Progenitor cell of endocrine pancreas (in vitro differentiated cells): ENCODE measurements around the gene GAS2L1. TPM values are rescaled to one million over a fixed set of nuclear protein-coding genes. Genes with fewer than 3 reads are reported as not detected.

Experiments
- DNase-seq: peaks from one replicate; pipeline ENCODE4 v3.0.0; 2021; ENCODE audit warnings: low spot score; ENCODE audit not compliant: unreplicated experiment
- H3K27ac Mint-ChIP-seq: 2 replicates; pipeline ENCODE4 v1.8.0; 2021; ENCODE audit warnings: mild to moderate bottlenecking, moderate library complexity, mixed read lengths
- H3K27me3 Mint-ChIP-seq: 2 replicates; pipeline ENCODE4 v1.8.0; 2021; ENCODE audit warnings: mixed read lengths
- H3K36me3 Mint-ChIP-seq: 2 replicates; pipeline ENCODE4 v1.8.0; 2022; ENCODE audit warnings: mixed read lengths; ENCODE audit not compliant: insufficient read depth
- H3K4me1 Mint-ChIP-seq: 2 replicates; pipeline ENCODE4 v1.8.0; 2021; ENCODE audit warnings: low read depth, mixed read lengths
- H3K4me3 Mint-ChIP-seq: 2 replicates; pipeline ENCODE4 v1.8.0; 2021; ENCODE audit warnings: low read depth, mild to moderate bottlenecking, moderate library complexity, mixed read lengths
- H3K9me3 Mint-ChIP-seq: 2 replicates; pipeline ENCODE4 v1.8.0; 2021; ENCODE audit warnings: low read depth, mixed read lengths
- total RNA-seq: library from RNA; stranded (reverse); gene quantifications from 2 replicates; pipeline ENCODE4 v1.2.1, GENCODE V29; 2021
- TF ChIP-seq, protein P1 (sequence below): fragments of 200-600 bp; sonication (generic); IDR thresholded peaks from one replicate; pipeline ENCODE4 v1.5.0; 2021; ENCODE audit warnings: antibody characterized with exemption, mild to moderate bottlenecking; ENCODE audit not compliant: unreplicated experiment

The GAS2L1 gene
- total RNA-seq, 1 donor from 2014 or later, result 11.5 TPM

DNA sequence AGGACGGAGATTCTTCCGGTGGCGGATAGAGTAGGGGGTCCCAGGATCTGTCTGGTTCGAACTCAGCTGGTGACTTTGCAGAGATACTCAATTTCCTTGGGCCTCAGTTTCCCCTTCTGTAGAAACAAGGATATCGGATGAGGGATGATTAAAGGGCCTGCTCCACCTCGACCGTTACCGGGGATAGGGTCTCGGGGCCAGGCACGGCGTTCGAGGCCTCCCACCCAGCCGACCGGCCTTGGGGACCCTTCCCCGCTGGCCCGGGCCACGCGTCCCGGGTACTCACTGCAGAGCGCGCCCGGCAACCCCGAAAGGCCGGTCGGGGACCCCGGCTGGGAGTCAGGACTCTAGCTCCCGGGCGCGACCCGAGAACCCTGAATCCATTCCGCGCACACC lies 39.0 kb upstream of the GAS2L1 start:
- Mint-ChIP-seq H3K9me3 (no peaks in the 10 kb centered on the region), H3K36me3 (peaks cover 18% of the 10 kb centered on the region), H3K4me1 (peaks cover 40% of the 10 kb centered on the region), H3K27ac (peak overlapping the region; percentile 100), H3K27me3 (no peaks in the 10 kb centered on the region), H3K4me3 (peak overlapping the region; percentile 86)
- DNase-seq, result no peak
- TF ChIP-seq, protein P1, sequence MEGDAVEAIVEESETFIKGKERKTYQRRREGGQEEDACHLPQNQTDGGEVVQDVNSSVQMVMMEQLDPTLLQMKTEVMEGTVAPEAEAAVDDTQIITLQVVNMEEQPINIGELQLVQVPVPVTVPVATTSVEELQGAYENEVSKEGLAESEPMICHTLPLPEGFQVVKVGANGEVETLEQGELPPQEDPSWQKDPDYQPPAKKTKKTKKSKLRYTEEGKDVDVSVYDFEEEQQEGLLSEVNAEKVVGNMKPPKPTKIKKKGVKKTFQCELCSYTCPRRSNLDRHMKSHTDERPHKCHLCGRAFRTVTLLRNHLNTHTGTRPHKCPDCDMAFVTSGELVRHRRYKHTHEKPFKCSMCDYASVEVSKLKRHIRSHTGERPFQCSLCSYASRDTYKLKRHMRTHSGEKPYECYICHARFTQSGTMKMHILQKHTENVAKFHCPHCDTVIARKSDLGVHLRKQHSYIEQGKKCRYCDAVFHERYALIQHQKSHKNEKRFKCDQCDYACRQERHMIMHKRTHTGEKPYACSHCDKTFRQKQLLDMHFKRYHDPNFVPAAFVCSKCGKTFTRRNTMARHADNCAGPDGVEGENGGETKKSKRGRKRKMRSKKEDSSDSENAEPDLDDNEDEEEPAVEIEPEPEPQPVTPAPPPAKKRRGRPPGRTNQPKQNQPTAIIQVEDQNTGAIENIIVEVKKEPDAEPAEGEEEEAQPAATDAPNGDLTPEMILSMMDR, result no peak

- peak within 1 kb of the TSS; percentile 86 for H3K4me3 Mint-ChIP-seq
- no peaks in the 10 kb centered on the region for H3K27me3 Mint-ChIP-seq
Measured at GRCh38 chr22:29267858-29268510, 38.5 kb upstream of the GAS2L1 start, which contains the start of the genes EWSR1 and RHBDD3. Gene EWSR1 (plus strand): TSS chr22:29268268. CDS start chr22:29268337, 69 bp downstream. Gene RHBDD3 (minus strand): TSS chr22:29267981. CDS start chr22:29265626, 2,355 bp downstream.

DNA sequence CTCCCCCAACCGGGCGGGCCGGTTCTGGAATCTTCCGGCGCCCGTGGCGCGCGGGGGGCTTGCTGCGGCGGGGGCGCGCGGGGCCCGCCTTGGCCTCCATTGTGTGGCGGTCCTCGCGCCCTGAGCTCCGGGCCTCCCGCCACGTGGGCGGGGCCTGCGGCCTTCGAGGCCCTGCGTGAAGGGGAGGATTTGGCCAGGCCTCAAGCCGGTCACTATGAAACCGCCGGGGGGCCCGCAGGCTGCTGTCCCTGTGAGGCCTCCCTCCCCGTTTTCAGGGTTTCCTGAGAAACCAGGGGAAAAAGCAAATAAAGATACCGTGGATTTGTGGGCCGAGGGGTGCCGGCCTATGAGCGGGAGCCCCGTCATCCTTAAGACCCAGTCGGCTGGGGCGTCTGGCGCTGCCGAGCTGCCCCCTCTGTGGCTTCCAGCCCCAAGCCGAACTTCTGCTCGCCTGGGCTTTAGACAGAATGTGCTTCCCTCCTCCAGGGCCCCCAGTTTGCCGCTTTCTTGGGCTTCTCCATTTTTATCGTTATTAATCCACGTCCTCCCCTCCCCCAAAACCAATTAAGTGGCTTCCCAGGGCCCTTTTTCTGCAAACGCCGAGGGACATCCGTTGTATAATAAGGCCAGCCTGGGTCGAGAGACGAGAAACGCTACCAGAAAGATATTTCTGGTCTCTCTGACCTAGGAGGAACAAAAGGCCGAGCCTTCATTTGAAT lies 37.8 kb upstream of the GAS2L1 start:
- TF ChIP-seq, protein P1, result no peak
- H3K36me3 Mint-ChIP-seq, result peaks cover 24% of the 10 kb centered on the region
- H3K27me3 Mint-ChIP-seq, result no peaks in the 10 kb centered on the region
- no peaks in the 10 kb centered on the region for H3K9me3 Mint-ChIP-seq
- peaks cover 47% of the 10 kb centered on the region for H3K4me1 Mint-ChIP-seq
- peak overlapping the region; percentile 86 for H3K4me3 Mint-ChIP-seq
- peak; percentile 53 for DNase-seq
- H3K27ac Mint-ChIP-seq, result peak overlapping the region; percentile 100

More at GRCh38 chr22:29267858-29268510, 38.5 kb upstream of the GAS2L1 start, which contains the start of the genes EWSR1 and RHBDD3:
- Mint-ChIP-seq H3K4me1 (peaks cover 41% of the 10 kb centered on the region), H3K9me3 (no peaks in the 10 kb centered on the region), H3K36me3 (peaks cover 18% of the 10 kb centered on the region), H3K27ac (peak within 1 kb of the TSS; percentile 100)
- TF ChIP-seq, protein P1, result no peak
- DNase-seq, result peak; percentile 97

GRCh38 chr22:29269230-29269604 lies 37.2 kb upstream of the GAS2L1 start:
- TF ChIP-seq, protein P1, result no peak
- Mint-ChIP-seq H3K9me3 (no peaks in the 10 kb centered on the region), H3K4me1 (peaks cover 47% of the 10 kb centered on the region), H3K27ac (peak overlapping the region; percentile 100), H3K36me3 (peaks cover 27% of the 10 kb centered on the region), H3K4me3 (peak overlapping the region; percentile 86), H3K27me3 (no peaks in the 10 kb centered on the region)
- no peak for DNase-seq

- DNase-seq, result no peak
- H3K36me3 Mint-ChIP-seq, result peaks cover 32% of the 10 kb centered on the region
- peaks cover 48% of the 10 kb centered on the region for H3K4me1 Mint-ChIP-seq
- peak overlapping the region; percentile 100 for H3K27ac Mint-ChIP-seq
- peak overlapping the region; percentile 86 for H3K4me3 Mint-ChIP-seq
- TF ChIP-seq, protein P1, result no peak
- H3K27me3 Mint-ChIP-seq, result no peaks in the 10 kb centered on the region
- H3K9me3 Mint-ChIP-seq, result no peaks in the 10 kb centered on the region
Measured at GRCh38 chr22:29269731-29270474, 36.5 kb upstream of the GAS2L1 start.
